ENCODE measurements around the gene ADAM8.

DNA sequence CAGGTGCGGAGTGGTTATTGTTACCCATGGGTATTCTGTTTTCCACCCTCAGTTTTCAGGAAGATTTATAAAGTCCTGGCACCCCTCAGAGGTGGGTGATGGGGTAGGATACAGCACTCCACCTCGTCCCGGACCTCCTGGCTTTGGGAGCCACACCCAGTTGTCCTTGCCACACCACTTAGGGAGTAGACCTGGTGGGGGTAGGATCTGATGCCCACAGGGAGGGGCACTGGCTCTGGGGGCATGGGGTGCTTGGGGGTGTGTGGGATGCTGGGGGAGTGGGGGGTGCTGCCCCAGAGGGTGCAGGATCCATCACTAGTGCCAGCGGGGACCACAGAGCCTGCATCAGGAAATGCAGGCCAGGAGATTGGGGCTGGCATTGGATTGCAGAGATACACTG lies 36.5 kb upstream of the ADAM8 start:
- TF ChIP-seq, protein P1, sequence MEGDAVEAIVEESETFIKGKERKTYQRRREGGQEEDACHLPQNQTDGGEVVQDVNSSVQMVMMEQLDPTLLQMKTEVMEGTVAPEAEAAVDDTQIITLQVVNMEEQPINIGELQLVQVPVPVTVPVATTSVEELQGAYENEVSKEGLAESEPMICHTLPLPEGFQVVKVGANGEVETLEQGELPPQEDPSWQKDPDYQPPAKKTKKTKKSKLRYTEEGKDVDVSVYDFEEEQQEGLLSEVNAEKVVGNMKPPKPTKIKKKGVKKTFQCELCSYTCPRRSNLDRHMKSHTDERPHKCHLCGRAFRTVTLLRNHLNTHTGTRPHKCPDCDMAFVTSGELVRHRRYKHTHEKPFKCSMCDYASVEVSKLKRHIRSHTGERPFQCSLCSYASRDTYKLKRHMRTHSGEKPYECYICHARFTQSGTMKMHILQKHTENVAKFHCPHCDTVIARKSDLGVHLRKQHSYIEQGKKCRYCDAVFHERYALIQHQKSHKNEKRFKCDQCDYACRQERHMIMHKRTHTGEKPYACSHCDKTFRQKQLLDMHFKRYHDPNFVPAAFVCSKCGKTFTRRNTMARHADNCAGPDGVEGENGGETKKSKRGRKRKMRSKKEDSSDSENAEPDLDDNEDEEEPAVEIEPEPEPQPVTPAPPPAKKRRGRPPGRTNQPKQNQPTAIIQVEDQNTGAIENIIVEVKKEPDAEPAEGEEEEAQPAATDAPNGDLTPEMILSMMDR (conservative IDR thresholded peaks at IDR 0.05; ENCODE audit: low read length) = no peak
- no peak for TF ChIP-seq EZH2phosphoT487 (IDR thresholded peaks at IDR 0.05; ENCODE audit: borderline replicate concordance, low read depth, low read length)

All from OCI-LY7 (cell line).